ENCODE measurements around the gene EPS8L2. TPM values are rescaled to one million over a fixed set of nuclear protein-coding genes. Genes with fewer than 3 reads are reported as not detected.
A peak's percentile ranks its signal among the peaks of the same experiment; 100 is the strongest.

Gene EPS8L2
- 12.1 TPM for polyA plus RNA-seq (2013, experiment 1 of 2)
- 13.0 TPM for polyA plus RNA-seq (2013, experiment 2 of 2)

- Histone ChIP-seq H3K27me3 (ENCODE audit: insufficient read depth, low read length, poor library complexity) (no peaks in the 10 kb centered on the region), H4K8ac (ENCODE audit: low read depth, low read length) (no peak within 1 kb of the TSS), H2BK120ac (ENCODE audit: low read depth, low read length) (no peak within 1 kb of the TSS), H3K79me2 (ENCODE audit: control insufficient read depth, insufficient read depth, low read length) (no peaks in the 10 kb centered on the region), H3K27ac (ENCODE audit: low read depth, low read length) (peak within 1 kb of the TSS; percentile 10), H2BK15ac (replicated peaks; ENCODE audit: low read depth) (no peak within 1 kb of the TSS), H4K5ac (ENCODE audit: low read length) (no peak within 1 kb of the TSS), H3K4me1 (ENCODE audit: control insufficient read depth, low read depth, low read length) (peaks cover 2% of the 10 kb centered on the region), H3K23ac (ENCODE audit: low read length) (peak within 1 kb of the TSS; percentile 80), H2AK5ac (ENCODE audit: low read length) (no peak within 1 kb of the TSS), H3K4me2 (ENCODE audit: low read length) (peak within 1 kb of the TSS; percentile 71), H3K36me3 (ENCODE audit: control insufficient read depth, insufficient read depth, low read length) (no peaks in the 10 kb centered on the region), H3K18ac (ENCODE audit: low read length) (peak within 1 kb of the TSS; percentile 17), H3K79me1 (ENCODE audit: low read length) (no peaks in the 10 kb centered on the region), H3K4me3 (ENCODE audit: low read length) (peak within 1 kb of the TSS; percentile 2), H3K56ac (ENCODE audit: low read length) (peak within 1 kb of the TSS; percentile 85), H3K4ac (ENCODE audit: low read depth, low read length) (no peak within 1 kb of the TSS), H2BK5ac (ENCODE audit: low read length) (no peak within 1 kb of the TSS), H3K9ac (ENCODE audit: low read length) (peak within 1 kb of the TSS; percentile 76)
- no peak for DNase-seq
- no CpG with 5 or more reads among the region's 90 CpGs for WGBS (ENCODE audit: extremely low coverage, insufficient coverage, low lambda C conversion rate)
These were observed at the start of gene EPS8L2 for GRCh38 chr11:705646-706438. EPS8L2 (plus strand) TSS chr11:706231; CDS start chr11:709408, 3,177 bp downstream.

- Histone ChIP-seq H2BK15ac (replicated peaks; ENCODE audit: low read depth) (no peak overlapping the region), H3K79me1 (ENCODE audit: low read length) (no peaks in the 10 kb centered on the region)
These were observed 49.6 kb upstream of the EPS8L2 start for GRCh38 chr11:656426-656825.

GRCh38 chr11:656866-657265 lies 49.2 kb upstream of the EPS8L2 start:
- Histone ChIP-seq H3K79me2 (ENCODE audit: control insufficient read depth, insufficient read depth, low read length) (no peaks in the 10 kb centered on the region), H3K27ac (ENCODE audit: low read depth, low read length) (no peak overlapping the region), H3K9ac (ENCODE audit: low read length) (no peak overlapping the region), H4K5ac (ENCODE audit: low read length) (no peak overlapping the region), H2BK5ac (ENCODE audit: low read length) (no peak overlapping the region), H3K36me3 (ENCODE audit: control insufficient read depth, insufficient read depth, low read length) (no peaks in the 10 kb centered on the region), H3K4me1 (ENCODE audit: control insufficient read depth, low read depth, low read length) (no peaks in the 10 kb centered on the region), H3K27me3 (ENCODE audit: insufficient read depth, low read length, poor library complexity) (no peaks in the 10 kb centered on the region), H2BK15ac (replicated peaks; ENCODE audit: low read depth) (no peak overlapping the region), H3K23ac (ENCODE audit: low read length) (no peak overlapping the region), H3K79me1 (ENCODE audit: low read length) (no peaks in the 10 kb centered on the region), H3K18ac (ENCODE audit: low read length) (no peak overlapping the region), H3K4me2 (ENCODE audit: low read length) (no peak overlapping the region), H3K4ac (ENCODE audit: low read depth, low read length) (no peak overlapping the region), H3K4me3 (ENCODE audit: low read length) (no peak overlapping the region), H2AK5ac (ENCODE audit: low read length) (no peak overlapping the region), H3K56ac (ENCODE audit: low read length) (no peak overlapping the region), H4K8ac (ENCODE audit: low read depth, low read length) (no peak overlapping the region), H2BK120ac (ENCODE audit: low read depth, low read length) (no peak overlapping the region)
- no peak for DNase-seq
- no CpG with 5 or more reads among the region's 7 CpGs for WGBS (ENCODE audit: extremely low coverage, insufficient coverage, low lambda C conversion rate)

More at GRCh38 chr11:656426-656825, 49.6 kb upstream of the EPS8L2 start:
- Histone ChIP-seq H2BK120ac (ENCODE audit: low read depth, low read length) (no peak overlapping the region), H3K27me3 (ENCODE audit: insufficient read depth, low read length, poor library complexity) (no peaks in the 10 kb centered on the region), H3K79me2 (ENCODE audit: control insufficient read depth, insufficient read depth, low read length) (no peaks in the 10 kb centered on the region), H3K23ac (ENCODE audit: low read length) (no peak overlapping the region), H4K8ac (ENCODE audit: low read depth, low read length) (no peak overlapping the region), H3K4me1 (ENCODE audit: control insufficient read depth, low read depth, low read length) (no peaks in the 10 kb centered on the region), H3K9ac (ENCODE audit: low read length) (no peak overlapping the region), H2AK5ac (ENCODE audit: low read length) (no peak overlapping the region), H3K36me3 (ENCODE audit: control insufficient read depth, insufficient read depth, low read length) (no peaks in the 10 kb centered on the region), H3K56ac (ENCODE audit: low read length) (no peak overlapping the region), H2BK5ac (ENCODE audit: low read length) (no peak overlapping the region), H3K4me2 (ENCODE audit: low read length) (no peak overlapping the region), H3K18ac (ENCODE audit: low read length) (no peak overlapping the region), H4K5ac (ENCODE audit: low read length) (no peak overlapping the region), H3K4ac (ENCODE audit: low read depth, low read length) (no peak overlapping the region), H3K4me3 (ENCODE audit: low read length) (no peak overlapping the region), H3K27ac (ENCODE audit: low read depth, low read length) (no peak overlapping the region)
- DNase-seq, result no peak
- WGBS (ENCODE audit: extremely low coverage, insufficient coverage, low lambda C conversion rate), result no CpG with 5 or more reads among the region's 14 CpGs

GRCh38 chr11:657691-658126 lies 48.3 kb upstream of the EPS8L2 start:
- peaks cover 2% of the 10 kb centered on the region for H3K79me1 ChIP-seq (ENCODE audit: low read length)
- no peak overlapping the region for H3K18ac ChIP-seq (ENCODE audit: low read length)
- H3K23ac ChIP-seq (ENCODE audit: low read length), result no peak overlapping the region
- H3K27me3 ChIP-seq (ENCODE audit: insufficient read depth, low read length, poor library complexity), result no peaks in the 10 kb centered on the region
- peaks cover 2% of the 10 kb centered on the region for H3K79me2 ChIP-seq (ENCODE audit: control insufficient read depth, insufficient read depth, low read length)
- no peak overlapping the region for H4K5ac ChIP-seq (ENCODE audit: low read length)
- H3K36me3 ChIP-seq (ENCODE audit: control insufficient read depth, insufficient read depth, low read length), result no peaks in the 10 kb centered on the region
- DNase-seq, result no peak
- H3K9ac ChIP-seq (ENCODE audit: low read length), result no peak overlapping the region
- H3K4me1 ChIP-seq (ENCODE audit: control insufficient read depth, low read depth, low read length), result no peaks in the 10 kb centered on the region
- no peak overlapping the region for H2BK5ac ChIP-seq (ENCODE audit: low read length)
- WGBS (ENCODE audit: extremely low coverage, insufficient coverage, low lambda C conversion rate), result no CpG with 5 or more reads among the region's 14 CpGs
- H3K4ac ChIP-seq (ENCODE audit: low read depth, low read length), result no peak overlapping the region
- no peak overlapping the region for H4K8ac ChIP-seq (ENCODE audit: low read depth, low read length)
- no peak overlapping the region for H3K27ac ChIP-seq (ENCODE audit: low read depth, low read length)
- H2AK5ac ChIP-seq (ENCODE audit: low read length), result no peak overlapping the region
- H3K4me3 ChIP-seq (ENCODE audit: low read length), result no peak overlapping the region
- no peak overlapping the region for H3K4me2 ChIP-seq (ENCODE audit: low read length)
- no peak overlapping the region for H2BK120ac ChIP-seq (ENCODE audit: low read depth, low read length)
- no peak overlapping the region for H3K56ac ChIP-seq (ENCODE audit: low read length)
- no peak overlapping the region for H2BK15ac ChIP-seq (replicated peaks; ENCODE audit: low read depth)

- Histone ChIP-seq H4K5ac (ENCODE audit: low read length) (no peak overlapping the region), H4K8ac (ENCODE audit: low read depth, low read length) (no peak overlapping the region), H2AK5ac (ENCODE audit: low read length) (no peak overlapping the region), H3K36me3 (ENCODE audit: control insufficient read depth, insufficient read depth, low read length) (no peaks in the 10 kb centered on the region), H3K56ac (ENCODE audit: low read length) (no peak overlapping the region), H3K23ac (ENCODE audit: low read length) (no peak overlapping the region), H3K27me3 (ENCODE audit: insufficient read depth, low read length, poor library complexity) (no peaks in the 10 kb centered on the region), H3K4me2 (ENCODE audit: low read length) (no peak overlapping the region), H2BK120ac (ENCODE audit: low read depth, low read length) (no peak overlapping the region), H3K4ac (ENCODE audit: low read depth, low read length) (no peak overlapping the region), H3K9ac (ENCODE audit: low read length) (no peak overlapping the region), H3K79me2 (ENCODE audit: control insufficient read depth, insufficient read depth, low read length) (peaks cover 2% of the 10 kb centered on the region), H3K18ac (ENCODE audit: low read length) (no peak overlapping the region), H2BK5ac (ENCODE audit: low read length) (no peak overlapping the region), H3K4me1 (ENCODE audit: control insufficient read depth, low read depth, low read length) (no peaks in the 10 kb centered on the region), H3K27ac (ENCODE audit: low read depth, low read length) (no peak overlapping the region), H3K79me1 (ENCODE audit: low read length) (peaks cover 2% of the 10 kb centered on the region), H2BK15ac (replicated peaks; ENCODE audit: low read depth) (no peak overlapping the region), H3K4me3 (ENCODE audit: low read length) (no peak overlapping the region)
- DNase-seq, result no peak
- WGBS (ENCODE audit: extremely low coverage, insufficient coverage, low lambda C conversion rate), result no CpG with 5 or more reads among the region's 16 CpGs
These were observed 46.4 kb upstream of the EPS8L2 start for GRCh38 chr11:659532-660085.

All from mesendoderm (in vitro differentiated cells).